LoVo (cell line): ENCODE measurements around the gene ADAMTS15.
A peak's percentile ranks its signal among the peaks of the same experiment; 100 is the strongest.

Experiments used
- DNase-seq: peaks from one replicate; pipeline ENCODE4 v3.0.0-alpha.2; 2016; ENCODE audit warnings: low spot score

The ADAMTS15 gene

DNA sequence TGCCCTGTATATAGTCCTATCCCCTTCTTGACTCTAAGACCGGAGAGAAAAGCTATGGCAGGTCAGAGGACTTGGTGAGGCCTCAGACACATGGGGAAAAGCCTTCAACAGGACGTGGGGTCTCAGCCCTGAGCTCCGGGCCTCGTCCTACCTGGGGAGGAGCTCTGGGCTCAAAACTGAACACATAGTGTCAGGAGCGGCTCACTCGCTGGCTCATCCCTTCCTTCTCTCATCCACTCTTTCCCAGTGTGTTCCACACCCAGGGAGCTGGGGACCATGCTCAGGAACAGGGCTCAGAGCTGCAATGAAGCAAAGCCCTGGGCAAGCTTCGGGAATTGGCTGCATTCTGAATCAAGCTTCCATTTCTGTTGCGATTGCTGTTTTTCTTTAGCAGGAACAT, 14.5 kb downstream of the ADAMTS15 start:
- DNase-seq: no peak

DNA sequence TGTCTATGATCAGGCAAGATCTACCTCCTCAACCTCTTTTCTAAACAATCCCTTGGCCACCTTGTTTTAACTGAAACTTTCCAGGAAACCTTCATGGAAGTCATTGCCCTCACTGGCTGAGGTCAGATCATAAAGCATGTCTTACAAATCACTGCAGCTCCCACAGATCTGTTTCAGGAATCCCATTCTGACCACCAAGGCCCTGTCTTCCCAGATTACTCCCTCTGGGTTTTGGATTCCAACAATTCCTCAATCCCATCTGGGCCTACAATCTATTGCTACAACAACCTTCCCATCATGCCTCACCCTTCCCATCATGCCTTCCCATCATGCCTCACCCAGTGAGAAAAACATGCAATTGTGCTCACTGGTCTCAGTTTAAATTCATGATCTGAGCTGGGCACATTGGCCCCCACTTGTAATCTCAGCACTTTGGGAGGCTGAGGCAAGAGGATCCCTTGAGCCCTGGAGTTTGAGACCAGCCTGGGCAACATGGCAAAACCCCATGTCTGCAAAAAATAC, 15.9 kb downstream of the ADAMTS15 start:
- DNase-seq: no peak

DNA sequence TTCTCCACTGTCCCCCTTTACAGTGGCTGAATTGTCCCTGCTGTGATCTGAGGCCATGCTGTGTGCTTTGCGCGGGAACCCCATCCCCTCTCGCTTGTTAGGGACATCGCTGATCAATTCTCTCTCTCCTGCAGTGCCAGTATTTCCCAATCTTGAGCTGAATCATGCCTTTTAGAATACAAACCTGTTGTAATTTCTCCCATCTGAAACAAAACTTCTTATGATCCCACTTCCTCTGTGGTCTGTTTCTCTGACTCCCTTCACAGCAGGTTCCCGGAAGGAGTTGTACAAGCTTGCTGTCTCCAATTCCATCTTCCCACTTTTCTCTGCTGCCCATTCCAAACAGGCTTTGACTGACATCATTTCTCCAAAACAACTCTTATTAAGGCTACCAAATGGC, 16.8 kb downstream of the ADAMTS15 start:
- DNase-seq: no peak

DNA sequence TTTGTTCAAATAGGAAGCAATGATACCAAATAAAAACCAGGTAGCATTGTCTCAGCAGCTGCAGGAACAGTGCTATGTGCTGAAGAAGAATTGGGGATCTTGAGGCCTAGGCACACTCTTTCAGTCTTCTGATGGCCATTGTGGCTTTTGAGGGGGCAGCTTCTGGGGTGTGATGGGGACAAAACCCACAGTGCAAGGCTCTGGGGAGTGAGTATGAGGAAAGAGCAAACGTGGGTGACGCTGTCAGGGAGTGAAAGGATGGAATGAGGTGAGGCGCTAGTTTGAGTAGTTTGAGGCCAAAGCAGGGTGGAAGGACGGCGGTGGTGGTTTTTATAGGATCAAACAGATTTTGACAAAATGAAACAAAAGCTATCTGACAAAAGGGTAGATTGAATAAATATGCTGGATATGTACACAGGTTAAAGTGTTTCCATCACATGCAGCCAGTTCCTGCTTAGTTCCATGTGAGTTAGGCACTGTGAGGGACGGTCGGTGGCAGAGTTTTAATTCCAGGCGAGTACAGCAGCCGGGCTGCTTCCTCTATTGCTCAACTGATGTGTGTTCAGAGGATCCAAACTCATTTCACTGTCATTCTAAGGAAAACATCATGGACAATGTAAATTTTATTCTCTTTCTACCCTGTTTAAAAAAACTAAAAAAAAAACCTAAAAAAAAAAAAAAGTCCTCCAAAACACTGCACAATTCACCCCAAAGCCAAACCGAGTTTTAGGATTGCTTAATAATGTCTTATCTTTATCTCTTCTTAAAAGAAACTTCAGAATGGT, 18.9 kb downstream of the ADAMTS15 start:
- DNase-seq: no peak

DNA sequence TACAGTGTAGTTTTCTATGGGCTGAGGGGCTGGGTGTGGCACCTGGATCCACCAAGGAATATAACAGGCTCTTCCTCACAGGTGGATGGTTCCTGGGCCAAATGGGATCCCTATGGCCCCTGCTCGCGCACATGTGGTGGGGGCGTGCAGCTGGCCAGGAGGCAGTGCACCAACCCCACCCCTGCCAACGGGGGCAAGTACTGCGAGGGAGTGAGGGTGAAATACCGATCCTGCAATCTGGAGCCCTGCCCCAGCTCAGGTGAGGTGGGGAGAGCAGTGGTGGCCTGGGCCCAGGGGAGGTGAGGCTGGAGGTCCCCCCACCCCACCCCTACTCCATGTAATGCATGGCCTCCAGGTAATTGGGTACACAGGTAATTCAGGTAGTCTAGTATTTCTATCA, 20.7 kb downstream of the ADAMTS15 start:
- no peak for DNase-seq

DNA sequence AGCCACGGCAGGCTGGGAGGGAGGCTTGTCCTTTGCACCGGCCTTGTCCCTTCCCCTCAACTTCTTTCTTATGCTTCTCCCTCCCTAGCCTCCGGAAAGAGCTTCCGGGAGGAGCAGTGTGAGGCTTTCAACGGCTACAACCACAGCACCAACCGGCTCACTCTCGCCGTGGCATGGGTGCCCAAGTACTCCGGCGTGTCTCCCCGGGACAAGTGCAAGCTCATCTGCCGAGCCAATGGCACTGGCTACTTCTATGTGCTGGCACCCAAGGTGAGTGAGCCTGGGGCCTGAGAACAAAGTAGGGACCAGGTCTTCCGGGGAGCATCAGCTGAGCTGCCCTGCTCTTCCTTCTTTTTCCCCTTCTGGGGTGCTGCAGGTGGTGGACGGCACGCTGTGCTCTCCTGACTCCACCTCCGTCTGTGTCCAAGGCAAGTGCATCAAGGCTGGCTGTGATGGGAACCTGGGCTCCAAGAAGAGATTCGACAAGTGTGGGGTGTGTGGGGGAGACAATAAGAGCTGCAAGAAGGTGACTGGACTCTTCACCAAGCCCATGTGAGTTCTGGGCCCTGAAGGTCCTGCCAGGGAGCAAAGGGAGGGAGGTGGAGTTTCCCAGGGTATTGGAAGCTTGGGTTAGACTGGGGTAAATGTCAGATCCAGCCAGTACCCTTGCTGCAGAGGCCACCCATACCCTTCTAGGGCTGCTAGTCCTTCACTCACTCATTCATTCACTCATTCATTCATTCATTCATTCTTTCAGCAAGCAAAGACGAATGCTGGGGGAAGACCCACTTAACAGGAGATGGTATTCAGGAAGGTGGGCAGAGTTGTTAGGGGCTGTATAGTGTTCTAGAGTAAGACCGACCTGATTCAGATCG, 22.6 kb downstream of the ADAMTS15 start:
- DNase-seq: no peak

DNA sequence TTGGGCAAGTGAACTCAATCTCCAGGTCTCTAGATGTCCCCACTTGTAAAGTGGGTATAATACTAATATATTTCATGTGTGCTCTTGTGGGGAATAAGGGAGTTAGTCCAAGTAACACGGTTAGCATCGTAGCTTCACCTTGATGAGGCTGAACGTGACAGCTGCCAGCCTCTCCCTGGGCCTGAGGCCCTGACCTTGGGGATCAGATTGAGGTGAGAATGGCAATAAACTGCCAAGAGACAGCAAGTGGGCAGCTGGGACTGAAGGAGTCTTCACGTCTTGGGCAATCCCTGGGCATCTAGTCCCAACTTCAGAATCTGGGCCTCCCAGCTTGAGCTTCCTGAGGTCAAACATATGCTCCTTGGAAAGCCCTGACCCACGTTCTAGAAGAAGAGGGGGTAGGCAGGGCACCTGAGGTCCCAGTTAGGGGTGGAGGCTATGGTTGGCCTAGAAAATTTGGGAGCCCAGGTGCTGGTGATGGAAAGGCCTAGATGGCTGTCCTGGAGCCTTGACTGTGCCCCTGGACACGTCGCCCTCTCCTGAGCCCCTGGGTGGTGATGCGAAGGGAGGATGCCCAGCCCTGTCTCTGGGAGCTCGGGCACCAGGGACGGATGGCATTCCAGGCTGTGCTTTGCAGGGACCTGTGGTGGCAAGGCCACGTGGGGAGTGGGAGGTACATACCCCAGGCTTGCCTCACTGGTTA, 23.4 kb downstream of the ADAMTS15 start:
- no peak for DNase-seq

DNA sequence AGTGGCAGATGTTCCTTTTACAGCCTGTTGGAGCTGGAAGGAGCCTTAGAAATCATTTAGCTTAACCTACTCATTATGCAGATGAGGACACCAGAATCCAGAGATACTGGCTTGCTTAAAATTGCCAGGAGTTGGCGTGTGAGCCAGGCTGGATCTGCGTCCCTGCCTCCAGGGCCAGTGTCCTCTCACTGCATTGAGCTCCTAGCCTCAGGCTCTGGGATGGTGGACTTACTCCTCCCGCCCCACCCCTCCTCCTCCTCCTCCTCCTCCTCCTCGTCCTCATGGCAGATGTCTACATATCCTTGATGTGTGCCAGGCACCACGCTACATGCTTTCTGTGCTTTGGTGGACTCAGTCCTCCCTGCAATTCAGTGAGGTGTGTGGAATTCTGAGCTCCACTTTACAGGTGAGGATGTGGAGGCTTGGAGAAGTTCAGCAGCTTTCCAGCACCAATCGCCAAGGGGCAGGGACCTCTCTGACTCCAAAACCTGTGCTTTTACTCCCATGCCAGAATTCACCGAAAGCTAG, 24.1 kb downstream of the ADAMTS15 start:
- no peak for DNase-seq

DNA sequence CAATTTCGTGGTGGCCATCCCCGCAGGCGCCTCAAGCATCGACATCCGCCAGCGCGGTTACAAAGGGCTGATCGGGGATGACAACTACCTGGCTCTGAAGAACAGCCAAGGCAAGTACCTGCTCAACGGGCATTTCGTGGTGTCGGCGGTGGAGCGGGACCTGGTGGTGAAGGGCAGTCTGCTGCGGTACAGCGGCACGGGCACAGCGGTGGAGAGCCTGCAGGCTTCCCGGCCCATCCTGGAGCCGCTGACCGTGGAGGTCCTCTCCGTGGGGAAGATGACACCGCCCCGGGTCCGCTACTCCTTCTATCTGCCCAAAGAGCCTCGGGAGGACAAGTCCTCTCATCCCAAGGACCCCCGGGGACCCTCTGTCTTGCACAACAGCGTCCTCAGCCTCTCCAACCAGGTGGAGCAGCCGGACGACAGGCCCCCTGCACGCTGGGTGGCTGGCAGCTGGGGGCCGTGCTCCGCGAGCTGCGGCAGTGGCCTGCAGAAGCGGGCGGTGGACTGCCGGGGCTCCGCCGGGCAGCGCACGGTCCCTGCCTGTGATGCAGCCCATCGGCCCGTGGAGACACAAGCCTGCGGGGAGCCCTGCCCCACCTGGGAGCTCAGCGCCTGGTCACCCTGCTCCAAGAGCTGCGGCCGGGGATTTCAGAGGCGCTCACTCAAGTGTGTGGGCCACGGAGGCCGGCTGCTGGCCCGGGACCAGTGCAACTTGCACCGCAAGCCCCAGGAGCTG, 24.8 kb downstream of the ADAMTS15 start:
- no peak for DNase-seq

DNA sequence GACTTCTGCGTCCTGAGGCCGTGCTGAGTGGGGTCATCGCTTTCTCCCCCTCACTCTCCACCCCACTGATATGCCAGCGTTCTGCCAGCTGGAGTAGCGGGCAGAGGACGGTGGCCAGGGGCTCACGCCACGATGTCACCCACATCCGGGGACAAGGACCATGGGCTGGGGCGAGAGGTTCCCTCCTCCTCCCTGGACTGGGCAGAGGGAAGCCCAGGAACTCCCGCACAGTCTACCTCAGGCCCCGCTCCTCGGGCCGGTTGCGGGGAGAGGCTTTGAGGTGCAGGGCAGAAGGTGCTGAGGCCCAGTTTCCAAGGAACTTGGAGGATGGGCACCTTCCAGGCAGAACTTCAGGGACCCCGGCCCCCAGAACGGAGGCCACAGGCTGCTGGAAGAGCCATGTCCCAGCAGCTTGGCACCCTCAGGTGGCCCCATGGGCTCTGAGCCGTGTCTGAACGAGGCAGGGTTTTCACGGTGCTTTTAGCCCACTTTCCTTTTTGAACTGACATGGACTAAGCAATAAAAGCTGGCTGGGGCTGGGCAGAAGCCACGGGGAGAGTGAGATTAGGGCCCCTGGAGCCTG, 25.4 kb downstream of the ADAMTS15 start:
- no peak for DNase-seq

DNA sequence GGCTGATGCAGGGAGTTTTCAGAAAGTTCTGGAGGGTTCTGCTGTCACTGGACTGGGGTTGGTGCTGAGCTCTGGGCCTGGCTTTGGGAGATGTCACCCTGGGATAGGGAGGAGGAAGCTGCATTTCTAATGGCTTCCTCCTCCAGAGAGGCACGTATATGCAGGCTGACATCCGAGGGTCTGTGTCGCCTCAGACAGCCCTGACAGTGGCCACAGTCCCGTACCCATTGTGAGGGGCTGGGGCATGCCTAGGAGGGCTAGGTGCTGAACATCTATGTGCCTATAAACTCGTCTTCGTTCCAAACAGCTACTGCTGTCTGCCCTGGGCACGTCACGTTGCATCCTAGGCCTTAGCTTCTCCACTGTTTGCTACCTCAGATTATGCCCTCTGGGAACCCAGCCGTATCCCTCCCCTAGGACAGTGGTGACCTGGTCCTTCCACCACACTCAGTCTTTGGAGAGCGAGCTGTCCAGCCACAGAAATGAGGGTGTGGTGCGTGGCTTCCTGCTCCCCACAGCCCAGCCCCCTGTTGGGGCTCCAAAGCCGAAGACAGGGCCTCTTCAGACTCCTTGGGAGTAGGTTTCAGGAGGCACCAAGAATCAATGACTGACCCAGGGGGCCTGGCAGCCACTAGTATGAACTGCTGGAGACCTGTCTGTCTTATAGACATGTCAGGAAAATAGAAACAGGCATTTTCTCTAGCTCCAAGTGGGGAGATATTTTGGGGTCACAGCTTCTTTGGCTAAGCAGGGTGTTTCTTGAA, 26.4 kb downstream of the ADAMTS15 start:
- no peak for DNase-seq

DNA sequence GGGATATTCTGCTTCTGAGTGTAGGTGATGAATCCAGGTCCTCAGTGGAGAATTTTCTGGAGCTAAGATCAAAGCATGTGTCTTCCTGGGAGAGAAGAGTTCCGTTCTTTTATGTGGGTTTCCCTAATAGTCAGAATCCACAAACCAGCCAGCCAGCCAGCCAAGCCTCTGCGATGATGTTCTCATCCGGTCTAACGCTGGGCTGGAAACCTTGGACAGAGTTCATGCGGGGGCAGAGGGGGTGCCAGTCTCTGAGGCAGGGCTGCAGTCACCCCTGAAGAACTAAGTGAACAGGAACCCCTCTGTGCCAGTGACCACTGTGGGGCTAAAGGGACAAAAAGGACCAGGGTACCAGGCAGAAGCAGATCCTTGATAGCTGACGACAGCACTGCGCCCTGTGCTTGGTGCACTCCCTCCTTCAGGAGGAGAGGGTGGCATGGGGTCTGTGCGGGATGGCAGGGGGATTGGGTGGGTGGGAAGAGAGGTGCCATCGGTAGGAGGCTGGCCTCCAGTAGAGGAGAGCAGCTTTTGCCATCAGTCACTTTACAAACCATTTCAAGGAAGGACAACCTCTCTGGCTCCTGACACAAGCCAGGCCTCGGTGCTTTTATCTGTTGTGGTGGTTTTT, 27.1 kb downstream of the ADAMTS15 start:
- no peak for DNase-seq

DNA sequence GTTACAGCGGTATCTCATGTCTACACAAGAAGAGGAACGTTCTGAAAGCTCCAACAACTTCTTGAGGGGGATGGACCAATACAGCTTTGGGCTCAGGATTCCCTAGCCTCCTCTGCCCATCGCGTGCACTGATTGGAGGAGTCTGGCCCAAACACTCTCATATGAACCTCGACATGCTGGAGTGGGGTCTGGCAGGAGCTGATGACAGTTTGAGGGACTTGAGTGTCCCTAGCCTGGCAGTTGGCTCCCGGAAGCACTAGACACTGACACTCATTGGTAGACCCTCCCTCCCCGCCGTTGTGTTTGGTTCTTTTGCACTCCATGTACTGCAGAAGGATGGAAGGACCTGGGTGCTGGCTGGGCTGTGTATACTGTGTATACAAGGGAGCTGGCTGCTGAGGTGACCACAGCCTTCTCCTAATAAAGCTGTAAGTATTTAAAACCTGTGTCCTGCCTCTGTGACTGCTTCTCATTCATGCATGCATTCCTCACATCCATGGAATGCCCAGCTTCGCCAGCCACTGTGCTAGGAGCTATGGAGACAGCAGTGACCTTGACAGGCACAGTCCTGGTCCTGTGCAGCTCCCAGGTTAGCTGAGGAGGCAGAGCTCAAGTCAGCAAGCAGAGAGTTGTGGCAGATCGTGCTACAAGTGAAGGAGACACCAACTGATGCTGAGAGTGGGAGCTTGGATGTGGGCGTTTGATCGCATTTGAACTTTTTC, 27.9 kb downstream of the ADAMTS15 start:
- DNase-seq: no peak

DNA sequence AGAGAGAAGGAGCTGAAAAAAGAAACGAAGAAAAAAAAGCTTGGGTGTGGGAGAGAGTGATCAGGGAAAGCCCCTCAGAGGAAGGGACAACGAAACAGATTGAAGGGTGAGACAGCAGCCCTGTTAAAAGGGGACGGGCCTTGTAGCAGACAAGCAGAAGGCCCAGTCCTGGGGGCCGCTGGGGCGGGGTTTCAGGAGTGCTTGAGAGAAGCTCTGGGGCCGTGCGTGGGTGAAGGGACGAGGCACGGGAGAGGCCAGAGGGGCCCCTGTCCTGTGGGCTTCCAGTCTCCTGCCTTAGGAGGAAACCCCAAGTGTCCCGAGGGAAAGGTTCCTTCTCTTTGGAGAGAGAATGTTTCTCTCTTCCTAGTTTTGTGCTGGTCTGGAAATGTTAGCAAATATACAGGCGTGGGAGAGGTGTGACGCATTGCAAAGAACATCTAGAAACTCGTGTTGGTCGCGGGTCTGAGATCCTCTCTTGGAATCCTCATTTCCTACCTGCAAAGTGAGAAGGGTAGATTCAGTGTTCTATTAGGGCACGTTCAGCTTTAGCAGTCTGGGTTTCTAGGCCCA, 28.6 kb downstream of the ADAMTS15 start:
- no peak for DNase-seq

DNA sequence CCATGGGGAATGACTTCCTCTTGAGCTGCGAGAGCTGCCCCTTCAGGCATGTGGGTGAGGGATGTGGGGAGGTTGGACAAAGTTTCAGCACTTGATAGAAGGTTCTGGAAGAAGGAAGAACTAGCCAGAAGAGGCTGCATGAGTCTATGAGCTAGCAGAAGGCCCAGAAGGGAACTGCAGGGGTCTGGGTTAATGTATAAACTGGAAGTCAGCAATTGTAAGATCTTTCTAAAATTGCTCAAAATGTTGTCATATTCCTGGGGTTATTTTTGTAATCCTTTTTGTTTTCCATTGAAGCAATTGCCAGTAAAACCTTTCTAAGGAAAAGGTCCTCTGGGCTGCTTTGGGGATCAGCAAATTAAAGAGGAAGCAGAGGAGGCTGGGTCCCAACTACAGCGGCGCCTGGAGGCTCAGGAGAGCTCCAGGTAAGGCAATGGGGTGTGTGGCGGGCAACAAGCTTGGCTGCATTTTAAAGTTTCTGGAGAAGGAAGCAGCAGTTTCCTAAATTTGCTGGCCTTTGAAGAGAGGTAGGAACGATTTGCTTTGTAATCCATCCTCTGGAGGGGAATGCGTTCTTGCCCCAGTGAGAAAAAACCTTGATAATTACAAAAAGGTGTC, 29.2 kb downstream of the ADAMTS15 start:
- no peak for DNase-seq

DNA sequence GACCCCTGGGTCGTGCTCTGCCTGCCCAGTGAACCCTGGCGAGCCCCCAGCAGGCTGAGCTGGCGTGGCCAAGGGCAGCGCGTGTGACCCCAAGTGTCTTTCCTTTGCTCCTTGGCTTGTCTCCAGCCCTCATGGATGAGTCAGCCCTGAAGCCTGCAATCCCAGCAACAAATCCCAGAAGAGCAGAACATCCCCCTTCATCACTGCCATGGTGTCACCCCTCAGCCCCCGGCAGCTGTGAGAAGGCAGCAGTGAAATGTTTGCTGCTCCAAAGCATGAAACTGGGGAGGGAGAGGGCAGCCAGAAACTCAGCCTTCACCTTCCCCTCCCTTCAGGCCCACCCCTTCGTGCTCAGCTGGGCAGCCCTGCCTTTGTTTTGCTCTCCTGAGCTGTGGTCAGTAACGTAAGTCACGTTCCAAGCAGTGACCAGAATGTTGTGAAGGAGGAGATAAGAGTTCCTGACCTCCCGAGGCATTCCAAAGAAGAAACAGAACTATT, 29.8 kb downstream of the ADAMTS15 start:
- peak; percentile 36 for DNase-seq

DNA sequence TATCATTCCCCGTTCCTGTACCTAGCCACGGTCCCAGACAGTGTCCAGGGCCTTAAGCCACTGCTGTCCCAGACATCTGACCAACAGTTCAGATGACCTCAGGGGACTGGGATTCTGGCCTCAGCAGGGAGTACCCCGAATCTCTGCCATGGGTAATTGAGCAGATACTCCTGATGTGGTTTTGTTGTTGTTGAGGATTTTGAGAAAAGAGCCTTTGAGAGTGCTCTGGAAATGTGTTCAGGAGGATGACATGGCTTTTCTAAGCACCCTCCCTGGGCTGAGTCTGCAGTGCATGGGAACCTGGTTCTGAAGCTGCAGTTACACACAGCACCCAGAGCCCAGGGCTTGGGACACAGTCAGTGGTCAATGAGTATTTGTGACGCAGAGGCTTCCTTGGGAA, 30.4 kb downstream of the ADAMTS15 start:
- no peak for DNase-seq

DNA sequence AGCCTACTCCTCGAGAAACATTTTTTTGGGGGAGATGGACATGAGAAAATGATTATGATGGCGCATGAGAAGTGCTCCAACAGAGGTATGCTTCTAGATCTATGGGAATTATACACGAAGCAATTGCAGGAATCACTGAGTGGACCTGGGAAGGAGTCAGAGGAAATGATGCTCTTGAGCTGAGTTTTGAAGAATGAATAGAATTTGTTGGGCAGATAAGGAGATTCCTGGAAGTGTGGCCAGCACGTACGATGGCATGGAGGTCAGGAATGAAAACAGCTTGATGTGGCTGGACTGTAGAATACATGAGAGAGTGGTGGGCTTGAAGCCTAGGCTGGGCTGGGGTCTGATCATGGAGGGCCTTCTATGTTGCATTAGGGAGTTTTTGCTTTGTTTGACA, 31.7 kb downstream of the ADAMTS15 start:
- DNase-seq: no peak
